Neuronal stem cell (in vitro differentiated cells): ENCODE measurements around the gene SLC17A9.
A peak's percentile ranks its signal among the peaks of the same experiment; 100 is the strongest.

ENCODE experiments used
- DNase-seq: peaks from one replicate; pipeline ENCODE4 v3.0.0-alpha.2; 2013; ENCODE audit warnings: low spot score
- H2AFZ ChIP-seq: one replicate; pipeline ENCODE4 v1.6.1; 2013; ENCODE audit warnings: mild to moderate bottlenecking, low read length, inconsistent platforms
- H2AK5ac ChIP-seq: 2 replicates; pipeline ENCODE4 v1.6.1; 2013; ENCODE audit warnings: low read depth, mild to moderate bottlenecking, inconsistent platforms, low read length, moderate library complexity, mixed read lengths
- H2BK120ac ChIP-seq: 2 replicates; pipeline ENCODE4 v1.6.1; 2013; ENCODE audit warnings: low read depth, mild to moderate bottlenecking, inconsistent platforms, low read length, moderate library complexity, mixed read lengths
- H2BK12ac ChIP-seq: one replicate; pipeline ENCODE4 v1.6.1; 2013; ENCODE audit warnings: low read length, inconsistent platforms
- H2BK15ac ChIP-seq: 2 replicates; pipeline ENCODE4 v1.6.1; 2013; ENCODE audit warnings: mild to moderate bottlenecking, low read length, inconsistent platforms, mixed read lengths
- H2BK5ac ChIP-seq: one replicate; pipeline ENCODE4 v1.6.1; 2013; ENCODE audit warnings: inconsistent platforms, mild to moderate bottlenecking, low read length, moderate library complexity
- H3K14ac ChIP-seq: one replicate; pipeline ENCODE4 v1.6.1; 2013; ENCODE audit warnings: low read length, inconsistent platforms
- H3K18ac ChIP-seq: 2 replicates; pipeline ENCODE4 v1.6.1; 2013; ENCODE audit warnings: low read length, inconsistent platforms
- H3K23ac ChIP-seq: 2 replicates; pipeline ENCODE4 v1.6.1; 2013; ENCODE audit warnings: low read depth, mild to moderate bottlenecking, mixed read lengths, low read length, inconsistent platforms; ENCODE audit not compliant: poor library complexity
- H3K27ac ChIP-seq: replicated peaks from 3 replicates; pipeline ENCODE4 v1.5.1; 2013; ENCODE audit warnings: low read length, inconsistent platforms
- H3K27me3 ChIP-seq, 3 experiments: 2 replicates each; pipeline ENCODE4 v1.6.1; 2013; ENCODE audit warnings: low read length in 3 of 3, mild to moderate bottlenecking in 2 of 3, inconsistent platforms in 1 of 3, low read depth in 1 of 3, mixed read lengths in 1 of 3, moderate library complexity in 1 of 3; ENCODE audit not compliant: control insufficient read depth in 3 of 3, insufficient read depth in 3 of 3
- H3K36me3 ChIP-seq, 2 donors: replicated peaks in 1 of 2; 2 replicates each; pipeline ENCODE4 v1.6.1; 2013; ENCODE audit warnings: low read length in 2 of 2; ENCODE audit not compliant: control insufficient read depth in 2 of 2, insufficient read depth in 2 of 2
- H3K4ac ChIP-seq: 2 replicates; pipeline ENCODE4 v1.6.1; 2013; ENCODE audit warnings: inconsistent platforms, mild to moderate bottlenecking, low read length, moderate library complexity
- H3K4me1 ChIP-seq, 2 donors: 1 replicate in 1 of 2; 2 replicates in 1 of 2; pipeline ENCODE4 v1.6.1; 2013; ENCODE audit warnings: low read length in 2 of 2, low read depth in 1 of 2; ENCODE audit not compliant: control insufficient read depth in 2 of 2, insufficient read depth in 1 of 2
- H3K4me2 ChIP-seq: one replicate; pipeline ENCODE4 v1.6.1; 2013; ENCODE audit warnings: mild to moderate bottlenecking, low read length, inconsistent platforms; ENCODE audit not compliant: insufficient read depth, poor library complexity, severe bottlenecking
- H3K4me3 ChIP-seq, 2 donors: 2 replicates each; pipeline ENCODE4 v1.5.1; 2013; ENCODE audit warnings: low read length in 2 of 2, mild to moderate bottlenecking in 2 of 2, inconsistent platforms in 1 of 2, moderate library complexity in 1 of 2
- H3K79me1 ChIP-seq: one replicate; pipeline ENCODE4 v1.6.1; 2013; ENCODE audit warnings: low read depth, mild to moderate bottlenecking, inconsistent platforms, low read length, moderate library complexity
- H3K9ac ChIP-seq: one replicate; pipeline ENCODE4 v1.6.1; 2013; ENCODE audit warnings: mild to moderate bottlenecking, low read depth, low read length, inconsistent platforms; ENCODE audit not compliant: poor library complexity
- H3K9me3 ChIP-seq, 2 donors: replicated peaks in 1 of 2; 2 replicates each; pipeline versions ENCODE3 to v1.6.1; 2013; ENCODE audit warnings: low read length in 2 of 2, mild to moderate bottlenecking in 2 of 2, inconsistent platforms in 1 of 2, low read depth in 1 of 2, mixed read lengths in 1 of 2, moderate library complexity in 1 of 2; ENCODE audit not compliant: control insufficient read depth in 2 of 2, insufficient read depth in 1 of 2
- H4K8ac ChIP-seq: one replicate; pipeline ENCODE4 v1.6.1; 2013; ENCODE audit warnings: low read depth, mild to moderate bottlenecking, inconsistent platforms, low read length, moderate library complexity
- H4K91ac ChIP-seq: one replicate; pipeline ENCODE4 v1.6.1; 2013; ENCODE audit warnings: low read length, low read depth, mild to moderate bottlenecking, inconsistent platforms; ENCODE audit not compliant: poor library complexity
- WGBS, 2 donors: extraction: QIAGEN DNeasy Blood & Tissue Kit; methylation state at CpG; one replicate each; pipeline ENCODE4 v1.1.7; 2013; ENCODE audit warnings: missing lambda C conversion rate in 2 of 2, mixed read lengths in 1 of 2; ENCODE audit not compliant: insufficient read length in 2 of 2, insufficient replicate concordance in 1 of 2; ENCODE audit errors: extremely low coverage in 2 of 2; 5-methylcytosine and 5-hydroxymethylcytosine counted together

The SLC17A9 gene

DNA sequence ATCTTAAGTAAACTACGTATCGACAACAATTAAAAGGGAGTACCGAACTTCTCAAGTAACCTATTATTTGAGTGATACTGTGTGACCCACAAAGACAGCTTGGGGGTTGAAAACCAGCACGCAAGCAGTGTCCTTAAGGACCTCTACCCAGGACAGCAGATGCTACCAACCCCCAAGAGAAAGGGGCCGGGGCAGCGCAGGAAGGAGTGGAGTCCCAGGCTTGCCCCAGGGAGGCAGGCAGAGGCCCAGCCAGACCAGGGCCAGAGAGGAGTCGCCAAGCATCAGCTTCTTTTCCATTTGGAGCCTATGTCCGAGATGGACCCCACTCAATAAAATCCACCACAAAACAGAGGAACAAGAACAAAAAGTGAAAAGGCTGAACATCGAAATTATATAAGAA lies 38.1 kb upstream of the SLC17A9 start:
- Histone ChIP-seq H3K36me3 (peaks cover 27 to 50% of the 10 kb centered on the region in 2 donors), H2BK15ac (no peak overlapping the region), H3K14ac (no peak overlapping the region), H4K8ac (no peak overlapping the region), H2AFZ (no peak overlapping the region), H3K27ac (no peak overlapping the region), H3K4ac (no peak overlapping the region), H3K79me1 (peaks cover 11% of the 10 kb centered on the region), H3K4me3 (no peak overlapping the region), H3K9ac (no peak overlapping the region), H2AK5ac (no peak overlapping the region), H3K4me2 (no peak overlapping the region), H3K4me1 (peaks cover 16 to 47% of the 10 kb centered on the region in 2 donors), H2BK12ac (no peak overlapping the region), H3K23ac (no peak overlapping the region), H2BK120ac (no peak overlapping the region), H3K9me3 (no peaks in the 10 kb centered on the region), H3K18ac (peak overlapping the region; percentile 22), H2BK5ac (no peak overlapping the region), H4K91ac (no peak overlapping the region), H3K27me3 (no peaks in the 10 kb centered on the region)
- WGBS, 2 donors, result no CpG with 5 or more reads among the region's 9 CpGs
- DNase-seq, result no peak

DNA sequence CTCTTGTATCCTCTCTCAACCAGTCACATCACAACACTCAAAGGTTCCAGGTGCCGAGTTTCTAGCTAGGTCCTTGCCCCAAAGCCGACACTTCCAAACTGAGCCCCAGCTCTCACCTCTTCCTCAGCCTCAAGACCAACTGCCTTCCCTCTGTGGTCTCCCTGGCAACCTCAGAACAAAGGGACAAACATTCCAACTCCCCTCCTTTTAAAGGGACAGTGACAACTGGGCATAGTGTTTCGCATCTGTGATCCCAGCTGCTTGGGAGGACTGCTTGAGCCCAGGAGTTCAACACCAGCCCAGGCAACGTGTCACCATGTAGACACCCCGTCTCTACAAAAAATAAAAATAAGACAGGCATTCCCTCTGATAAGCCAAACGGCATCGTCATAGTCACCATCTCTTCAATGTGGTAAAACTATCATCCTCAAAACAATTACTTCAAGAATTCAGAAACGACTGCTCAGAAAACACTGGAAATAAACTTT lies 37.5 kb upstream of the SLC17A9 start:
- Histone ChIP-seq H3K14ac (no peak overlapping the region), H3K9me3 (no peaks in the 10 kb centered on the region), H3K27ac (no peak overlapping the region), H3K23ac (no peak overlapping the region), H2AFZ (no peak overlapping the region), H3K4me1 (peaks cover 17 to 51% of the 10 kb centered on the region in 2 donors), H4K91ac (no peak overlapping the region), H3K4me3 (no peak overlapping the region), H2BK5ac (no peak overlapping the region), H3K79me1 (peaks cover 11% of the 10 kb centered on the region), H3K27me3 (no peaks in the 10 kb centered on the region), H3K18ac (no peak overlapping the region), H2BK120ac (no peak overlapping the region), H3K9ac (no peak overlapping the region), H3K4ac (no peak overlapping the region), H3K4me2 (peak overlapping the region; percentile 47), H3K36me3 (peaks cover 24 to 44% of the 10 kb centered on the region in 2 donors), H4K8ac (no peak overlapping the region), H2BK15ac (no peak overlapping the region), H2BK12ac (no peak overlapping the region), H2AK5ac (no peak overlapping the region)
- peak; percentile 81 for DNase-seq
- no CpG with 5 or more reads among the region's 8 CpGs for WGBS, 2 donors

DNA sequence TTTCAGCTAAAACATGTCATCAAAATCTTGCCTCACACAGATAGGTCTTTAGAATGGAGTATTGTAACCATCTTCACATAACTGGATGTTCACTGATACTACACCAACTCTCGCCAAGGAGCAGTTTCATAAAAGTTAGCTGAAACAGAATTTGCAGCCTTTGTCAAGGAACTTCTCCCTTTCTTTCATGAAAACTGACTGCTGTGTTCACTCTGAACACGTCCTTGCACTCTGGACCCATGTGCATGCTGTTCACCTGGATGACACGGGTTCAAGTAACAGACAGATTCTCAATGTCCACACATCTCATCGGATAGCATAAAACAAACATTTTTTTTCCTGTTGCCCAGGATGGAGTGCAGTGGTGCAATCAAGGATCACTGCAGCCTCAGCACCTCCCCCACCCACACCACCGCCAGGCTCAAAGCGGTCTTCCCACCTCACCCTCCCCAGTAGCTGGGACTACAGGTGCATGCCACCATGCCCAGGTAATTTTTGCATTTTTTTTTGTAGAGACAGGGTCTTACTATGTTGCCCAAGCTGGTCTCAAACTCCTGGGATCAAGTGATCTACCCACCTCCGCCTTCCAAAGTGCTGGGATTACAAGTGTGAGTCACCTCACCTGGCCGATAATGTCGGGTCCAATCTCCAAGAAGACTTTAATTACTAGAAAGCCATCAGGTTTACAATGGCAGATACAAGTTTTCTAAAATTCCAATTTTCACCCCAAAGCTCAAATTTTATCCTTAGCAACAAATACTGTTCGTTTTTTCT lies 35.6 kb upstream of the SLC17A9 start:
- no peak overlapping the region for H4K91ac ChIP-seq
- H3K4me1 ChIP-seq, result peaks cover 19 to 62% of the 10 kb centered on the region in 2 donors
- no peak overlapping the region for H2BK15ac ChIP-seq
- H2BK5ac ChIP-seq, result no peak overlapping the region
- H3K14ac ChIP-seq, result no peak overlapping the region
- H2BK120ac ChIP-seq, result no peak overlapping the region
- no peak overlapping the region for H3K4me3 ChIP-seq
- no peak overlapping the region for H3K4me2 ChIP-seq
- no peak overlapping the region for H3K4ac ChIP-seq
- no peak overlapping the region for H3K23ac ChIP-seq
- WGBS, 2 donors, result no CpG with 5 or more reads among the region's 10 CpGs
- no peaks in the 10 kb centered on the region for H3K9me3 ChIP-seq
- no peak overlapping the region for H3K9ac ChIP-seq
- H3K36me3 ChIP-seq, result peaks cover 7 to 30% of the 10 kb centered on the region in 2 donors
- H3K18ac ChIP-seq, result no peak overlapping the region
- no peak overlapping the region for H2AK5ac ChIP-seq
- peak overlapping the region; percentile 21 for H3K27ac ChIP-seq
- no peak overlapping the region for H2BK12ac ChIP-seq
- H3K27me3 ChIP-seq, result no peaks in the 10 kb centered on the region
- H3K79me1 ChIP-seq, result peaks cover 5% of the 10 kb centered on the region
- no peak for DNase-seq
- H4K8ac ChIP-seq, result no peak overlapping the region
- H2AFZ ChIP-seq, result no peak overlapping the region

DNA sequence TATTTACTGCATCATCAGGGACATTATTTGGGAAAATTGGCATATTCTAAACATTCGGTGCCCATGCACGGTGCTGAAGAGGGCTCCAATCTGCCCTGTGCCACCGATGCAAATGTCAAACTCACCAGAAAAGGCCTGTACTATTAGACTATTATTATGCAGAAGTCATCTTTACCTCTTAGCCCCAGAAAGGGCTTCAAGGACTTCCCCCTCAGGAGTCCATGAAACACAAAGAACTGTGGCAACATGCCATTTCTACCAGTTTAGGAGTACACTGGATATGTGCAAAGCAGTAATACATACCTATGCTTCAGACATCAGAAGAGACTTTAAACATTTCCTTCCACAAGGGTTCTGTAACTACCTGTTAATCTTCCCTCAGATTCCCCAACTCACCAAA lies 34.8 kb upstream of the SLC17A9 start:
- no peak overlapping the region for H2BK15ac ChIP-seq
- DNase-seq, result no peak
- whole genome bisulfite sequencing, 2 donors, result no CpG with 5 or more reads among the region's 3 CpGs
- no peak overlapping the region for H4K8ac ChIP-seq
- no peak overlapping the region for H3K4ac ChIP-seq
- H3K27ac ChIP-seq, result no peak overlapping the region
- H2AK5ac ChIP-seq, result no peak overlapping the region
- no peak overlapping the region for H2BK12ac ChIP-seq
- H3K27me3 ChIP-seq, result no peaks in the 10 kb centered on the region
- H3K4me1 ChIP-seq, result peaks cover 19 to 63% of the 10 kb centered on the region in 2 donors
- no peak overlapping the region for H4K91ac ChIP-seq
- H3K36me3 ChIP-seq, result peaks cover 5 to 22% of the 10 kb centered on the region in 2 donors
- H2BK120ac ChIP-seq, result no peak overlapping the region
- no peak overlapping the region for H3K4me2 ChIP-seq
- H2AFZ ChIP-seq, result no peak overlapping the region
- H3K4me3 ChIP-seq, result no peak overlapping the region
- peaks cover 2% of the 10 kb centered on the region for H3K79me1 ChIP-seq
- H3K9me3 ChIP-seq, result no peaks in the 10 kb centered on the region
- H3K18ac ChIP-seq, result no peak overlapping the region
- no peak overlapping the region for H3K14ac ChIP-seq
- H3K23ac ChIP-seq, result no peak overlapping the region
- no peak overlapping the region for H2BK5ac ChIP-seq
- H3K9ac ChIP-seq, result no peak overlapping the region
